Activated CD4-positive, alpha-beta memory T cell treated with anti-CD3 and anti-CD28 coated beads, Interleukin-2, amount 10 ng/mL, durations not matched to agents 7 days and 5 days (primary cell): ENCODE measurements around the gene SLC23A1. TPM values are rescaled to one million over a fixed set of nuclear protein-coding genes. Genes with fewer than 3 reads are reported as not detected.
"Not testable (repeated sequence)": the region's sequence is repeated elsewhere in the genome, so short reads cannot be mapped to it uniquely, and the experiment has no call there.

ENCODE experiments used
- CTCF ChIA-PET: fragments of 350-600 bp; sonication (Branson Sonifier 250); formaldehyde crosslinking; loops from one replicate; lab custom pipeline; 2021; ENCODE audit warnings: antibody characterized with exemption, inconsistent platforms; lab: Charles Lee
- POLR2A ChIA-PET: fragments of 350-600 bp; sonication (Branson Sonifier 250); formaldehyde crosslinking; loops from one replicate; lab custom pipeline; 2021; ENCODE audit warnings: antibody characterized with exemption; lab: Charles Lee
- DNase-seq: peaks from one replicate; pipeline ENCODE4 v3.0.0-alpha.2; 2020
- H3K27ac Mint-ChIP-seq: one replicate; pipeline ENCODE4 v1.8.0; 2021; ENCODE audit warnings: mild to moderate bottlenecking, mixed read lengths
- H3K27me3 Mint-ChIP-seq: one replicate; pipeline ENCODE4 v1.8.0; 2021; ENCODE audit warnings: mixed read lengths
- H3K36me3 Mint-ChIP-seq: one replicate; pipeline ENCODE4 v1.8.0; 2021; ENCODE audit warnings: low read depth, mixed read lengths
- H3K4me1 Mint-ChIP-seq: one replicate; pipeline ENCODE4 v1.8.0; 2021; ENCODE audit warnings: mixed read lengths
- H3K4me3 Mint-ChIP-seq: one replicate; pipeline ENCODE4 v1.8.0; 2021; ENCODE audit warnings: mild to moderate bottlenecking, mixed read lengths
- H3K9me3 Mint-ChIP-seq: one replicate; pipeline ENCODE4 v1.8.0; 2021; ENCODE audit warnings: mixed read lengths
- total RNA-seq, 2 experiments: library from RNA; stranded (reverse); gene quantifications; one replicate each; pipeline ENCODE4 v1.2.3, GENCODE V29; 2021

SLC23A1 gene
- total RNA-seq, 2 experiments from 2014 or later, result 1.0 to 1.8 TPM

DNA sequence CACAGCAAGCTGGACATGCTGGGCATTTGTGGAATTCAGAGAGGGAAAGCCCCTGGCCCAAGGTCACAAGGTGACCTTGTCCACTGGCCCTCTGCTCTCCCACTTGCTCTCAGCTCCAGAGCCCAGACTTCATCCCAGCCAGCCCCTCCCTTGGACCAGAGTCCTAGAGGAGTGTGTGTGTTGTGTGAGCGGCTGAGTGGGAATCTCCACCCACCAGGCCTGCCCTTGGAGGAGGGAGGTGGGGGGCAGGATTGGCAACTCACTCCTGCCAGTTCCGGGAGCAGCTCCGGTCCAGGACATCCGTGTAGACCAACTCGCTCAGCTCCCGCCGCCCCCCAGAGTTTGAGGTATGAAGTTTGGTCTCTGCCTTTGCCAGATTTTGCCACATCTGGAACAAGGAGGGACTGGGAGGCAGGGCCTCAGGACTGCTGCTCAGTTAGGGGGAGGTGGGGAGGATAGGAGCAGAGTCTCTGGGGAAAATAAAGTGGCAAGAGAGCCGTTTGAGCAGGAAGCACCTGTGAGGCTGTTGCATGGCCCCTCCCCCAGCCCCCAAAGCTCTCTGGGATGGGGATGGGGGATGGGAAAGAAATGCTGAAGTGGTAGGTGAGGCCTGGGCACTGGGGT is 5.2 kb upstream of the SLC23A1 start:
- H3K27ac Mint-ChIP-seq, result peak overlapping the region; percentile 52
- peak overlapping the region; percentile 99 for H3K4me3 Mint-ChIP-seq
- CTCF ChIA-PET, result interaction anchor here (0.5 kb wide), 1 partner anchor 795 kb away, joined by 4 read pairs; no protein-coding TSS in a partner anchor
- peaks cover 75% of the 10 kb centered on the region for H3K4me1 Mint-ChIP-seq
- DNase-seq, result no peak
- peaks cover 14% of the 10 kb centered on the region for H3K36me3 Mint-ChIP-seq
- no peaks in the 10 kb centered on the region for H3K9me3 Mint-ChIP-seq
- H3K27me3 Mint-ChIP-seq, result no peaks in the 10 kb centered on the region
- POLR2A ChIA-PET, result interaction anchor here (0.6 to 10.9 kb wide), 7 partner anchors 12 to 175 kb away, joined by 3 to 122 read pairs (median 5); partner anchors contain the start of genes MATR3, PAIP2, SPATA24 and UBE2D2

DNA sequence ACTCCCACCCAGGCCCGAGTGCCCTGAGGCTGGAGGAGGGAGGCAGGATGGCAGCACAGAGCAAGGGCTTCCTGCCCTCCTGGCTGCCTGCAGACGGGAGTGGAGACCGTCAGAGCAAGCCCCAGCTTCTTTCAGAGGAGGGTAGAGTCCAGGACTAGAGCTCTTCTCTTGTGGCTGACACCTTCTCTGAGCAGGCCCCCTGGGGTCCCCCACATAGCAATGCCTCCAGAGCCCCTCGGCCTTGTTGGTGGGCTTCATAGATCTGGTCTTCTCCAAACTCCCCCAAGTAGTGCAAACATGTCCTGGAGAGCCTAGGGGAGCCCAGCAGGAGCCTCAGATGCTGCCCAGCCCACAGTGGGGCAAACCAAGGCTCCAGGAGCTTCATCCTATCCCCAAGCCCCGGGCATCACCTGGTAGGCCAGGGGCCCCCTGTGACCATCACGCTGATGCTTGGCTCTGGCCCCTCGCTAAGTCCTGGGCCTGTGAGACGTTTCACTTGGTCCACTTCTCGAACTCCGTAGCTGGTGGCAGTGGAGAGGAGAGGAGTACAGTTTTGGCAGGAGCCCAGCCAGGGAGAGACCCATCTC is 4.6 kb upstream of the SLC23A1 start:
- no peaks in the 10 kb centered on the region for H3K27me3 Mint-ChIP-seq
- POLR2A ChIA-PET, result interaction anchor here (0.7 to 10.9 kb wide), 7 partner anchors 11 to 174 kb away, joined by 3 to 122 read pairs (median 5); partner anchors contain the start of genes MATR3, PAIP2, SPATA24 and UBE2D2
- peaks cover 14% of the 10 kb centered on the region for H3K36me3 Mint-ChIP-seq
- DNase-seq, result no peak
- H3K27ac Mint-ChIP-seq, result peak overlapping the region; percentile 49
- peaks cover 75% of the 10 kb centered on the region for H3K4me1 Mint-ChIP-seq
- peak overlapping the region; percentile 99 for H3K4me3 Mint-ChIP-seq
- CTCF ChIA-PET, result interaction anchor here (0.5 to 1.3 kb wide), 2 partner anchors 46 to 795 kb away, joined by 4 read pairs; partner anchors contain the start of gene PAIP2
- H3K9me3 Mint-ChIP-seq, result no peaks in the 10 kb centered on the region

DNA sequence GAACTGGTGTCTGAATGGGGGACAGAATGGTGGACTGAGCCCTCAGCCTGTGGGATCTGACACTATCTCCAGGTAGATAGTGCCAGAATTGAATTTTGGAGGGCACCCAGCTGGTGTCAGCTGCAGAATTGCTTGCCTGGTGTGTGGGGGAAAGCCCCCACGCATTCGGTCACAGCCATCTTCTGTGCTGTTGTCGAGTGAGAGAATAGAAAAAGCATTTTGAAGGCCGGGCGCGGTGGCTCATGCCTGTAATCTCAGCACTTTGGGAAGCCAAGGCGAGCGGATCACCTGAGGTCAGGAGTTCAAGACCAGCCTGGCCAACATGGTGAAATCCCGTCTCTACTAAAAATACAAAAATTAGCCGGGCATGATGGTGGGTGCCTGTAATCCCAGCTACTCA is 3.9 kb upstream of the SLC23A1 start:
- POLR2A ChIA-PET, result interaction anchor here (0.9 to 10.9 kb wide), 6 partner anchors 16 to 175 kb away, joined by 3 to 122 read pairs (median 6); partner anchors contain the start of genes MATR3, PAIP2, SPATA24 and UBE2D2
- not testable (repeated sequence) for H3K9me3 Mint-ChIP-seq, H3K4me3 Mint-ChIP-seq

DNA sequence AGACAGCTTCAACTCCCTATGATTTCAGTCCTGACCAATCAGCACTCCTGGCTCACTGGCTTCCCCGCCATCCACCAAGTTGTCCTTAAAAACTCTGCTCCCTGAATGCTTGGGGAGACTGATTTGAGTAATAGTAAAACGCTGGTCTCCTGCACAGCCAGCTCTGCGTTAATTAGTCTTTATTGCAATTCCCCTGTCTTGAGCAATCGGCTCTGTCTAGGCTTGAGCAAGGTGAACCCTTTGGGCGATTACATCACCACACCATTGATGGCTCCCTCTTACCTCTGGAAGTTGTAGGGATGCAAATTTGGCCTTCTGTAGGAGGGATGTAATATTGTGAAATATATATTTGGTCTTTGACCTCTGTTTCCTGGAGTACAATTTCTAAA is 2.9 kb upstream of the SLC23A1 start:
- POLR2A ChIA-PET, result interaction anchor here (0.9 to 10.9 kb wide), 6 partner anchors 9 to 176 kb away, joined by 3 to 122 read pairs (median 6); partner anchors contain the start of genes MATR3, PAIP2 and SPATA24
- Mint-ChIP-seq H3K9me3 (no peaks in the 10 kb centered on the region), H3K27ac (peak overlapping the region; percentile 88), H3K27me3 (no peaks in the 10 kb centered on the region), H3K36me3 (peaks cover 9% of the 10 kb centered on the region), H3K4me3 (peak overlapping the region; percentile 70), H3K4me1 (peaks cover 66% of the 10 kb centered on the region)
- DNase-seq, result no peak
- CTCF ChIA-PET, result interaction anchor here (1.0 kb wide), 1 partner anchor 128 kb away, joined by 3 read pairs; no protein-coding TSS in a partner anchor

More for the DNA sequence above, 3.9 kb upstream of the SLC23A1 start:
- not testable (repeated sequence) for H3K27me3 Mint-ChIP-seq, DNase-seq
- CTCF ChIA-PET, result interaction anchor here (1.0 to 1.3 kb wide), 2 partner anchors 45 to 127 kb away, joined by 3 to 4 read pairs; partner anchors contain the start of gene PAIP2
- Mint-ChIP-seq H3K4me1 (peaks cover 75% of the 10 kb centered on the region), H3K27ac (peak overlapping the region; percentile 49), H3K36me3 (peaks cover 14% of the 10 kb centered on the region)

DNA sequence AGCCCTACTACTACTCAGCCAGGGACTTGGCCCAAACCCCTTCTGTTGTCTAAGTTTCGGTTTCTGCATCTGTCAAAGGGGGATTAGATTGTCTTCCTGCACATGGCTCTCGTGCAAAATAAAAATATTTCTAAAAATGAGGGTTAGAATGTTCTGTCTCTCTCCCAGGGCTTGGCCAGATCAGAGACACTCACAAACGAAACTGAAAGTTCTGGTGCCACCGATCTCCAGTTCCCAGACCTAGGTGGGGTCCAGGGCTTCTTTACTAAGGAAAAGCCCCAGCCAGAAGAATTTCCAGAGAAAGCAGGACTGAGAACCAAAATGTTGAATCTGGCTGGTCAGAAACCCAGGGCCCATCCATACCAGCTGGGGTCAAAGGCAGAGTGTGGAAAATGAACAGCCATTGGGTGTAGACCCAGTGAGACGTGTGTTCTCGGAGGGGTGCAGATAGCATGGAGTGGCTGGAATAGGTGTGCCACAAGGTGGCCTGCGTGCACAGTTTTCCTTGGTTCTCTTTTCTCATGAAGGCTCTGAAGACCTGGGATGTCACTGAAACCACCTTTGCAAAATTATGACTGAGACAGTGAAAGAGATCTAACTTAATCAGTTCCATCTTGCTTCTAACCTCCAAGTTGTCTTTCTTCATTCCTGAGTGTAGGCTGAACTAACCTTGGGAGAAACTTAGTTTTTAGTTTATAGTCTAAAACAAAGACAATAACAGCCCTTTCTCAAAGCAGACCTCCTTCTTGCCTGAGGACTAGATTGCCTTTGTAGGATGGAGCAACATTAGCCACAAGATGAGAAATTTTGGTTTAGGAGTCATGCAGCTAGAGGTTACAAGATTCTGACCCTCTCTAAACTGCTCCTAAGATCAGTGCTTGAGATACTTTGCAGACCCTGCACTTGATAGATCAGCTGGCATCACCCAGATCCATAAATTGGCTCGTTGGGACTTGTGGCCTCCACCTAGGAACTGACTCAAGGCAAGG is 2.3 kb upstream of the SLC23A1 start:
- DNase-seq, result peak; percentile 54
- Mint-ChIP-seq H3K27ac (peak overlapping the region; percentile 88), H3K4me3 (peak overlapping the region; percentile 70), H3K9me3 (no peaks in the 10 kb centered on the region), H3K36me3 (peaks cover 9% of the 10 kb centered on the region), H3K27me3 (no peaks in the 10 kb centered on the region), H3K4me1 (peaks cover 59% of the 10 kb centered on the region)
- POLR2A ChIA-PET, result interaction anchor here (0.9 to 10.9 kb wide), 7 partner anchors 8 to 177 kb away, joined by 3 to 122 read pairs (median 5); partner anchors contain the start of genes MATR3, PAIP2 and SPATA24
- CTCF ChIA-PET, result interaction anchor here (1.0 kb wide), 1 partner anchor 129 kb away, joined by 3 read pairs; no protein-coding TSS in a partner anchor

DNA sequence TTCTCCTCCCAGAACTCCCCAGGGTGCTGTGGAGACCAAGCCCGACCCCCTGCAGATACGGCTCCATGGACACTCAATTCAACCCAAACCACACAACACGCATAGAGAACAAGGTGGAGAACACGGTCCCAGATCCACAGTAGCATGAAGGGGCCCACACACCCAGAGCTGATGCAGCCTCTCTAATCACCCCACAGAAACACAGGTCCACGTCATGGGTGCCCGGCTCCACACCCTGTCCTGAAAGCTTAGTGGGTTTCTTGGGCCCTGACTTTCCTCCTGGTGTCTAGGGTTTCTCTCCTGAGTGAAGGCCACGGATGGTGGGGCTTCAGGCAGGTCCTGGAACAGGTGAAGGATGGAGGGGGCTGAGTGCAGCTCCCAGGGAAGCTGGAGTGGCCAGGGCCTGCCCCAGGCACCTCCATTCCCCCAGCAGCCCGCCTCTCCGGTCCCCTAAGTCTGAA is 1.5 kb upstream of the SLC23A1 start:
- peaks cover 8% of the 10 kb centered on the region for H3K36me3 Mint-ChIP-seq
- ChIA-PET CTCF (interaction anchor here (1.1 kb wide), 1 partner anchor 42 kb away, joined by 4 read pairs; no protein-coding TSS in a partner anchor), POLR2A (interaction anchor here (1.2 to 3.7 kb wide), 3 partner anchors 19 to 91 kb away, joined by 4 to 12 read pairs (median 5); partner anchors contain the start of genes MATR3, PAIP2 and SPATA24)
- H3K9me3 Mint-ChIP-seq, result no peaks in the 10 kb centered on the region
- DNase-seq, result no peak
- H3K27ac Mint-ChIP-seq, result peak overlapping the region; percentile 88
- peak overlapping the region; percentile 70 for H3K4me3 Mint-ChIP-seq
- H3K27me3 Mint-ChIP-seq, result no peaks in the 10 kb centered on the region
- peaks cover 52% of the 10 kb centered on the region for H3K4me1 Mint-ChIP-seq

DNA sequence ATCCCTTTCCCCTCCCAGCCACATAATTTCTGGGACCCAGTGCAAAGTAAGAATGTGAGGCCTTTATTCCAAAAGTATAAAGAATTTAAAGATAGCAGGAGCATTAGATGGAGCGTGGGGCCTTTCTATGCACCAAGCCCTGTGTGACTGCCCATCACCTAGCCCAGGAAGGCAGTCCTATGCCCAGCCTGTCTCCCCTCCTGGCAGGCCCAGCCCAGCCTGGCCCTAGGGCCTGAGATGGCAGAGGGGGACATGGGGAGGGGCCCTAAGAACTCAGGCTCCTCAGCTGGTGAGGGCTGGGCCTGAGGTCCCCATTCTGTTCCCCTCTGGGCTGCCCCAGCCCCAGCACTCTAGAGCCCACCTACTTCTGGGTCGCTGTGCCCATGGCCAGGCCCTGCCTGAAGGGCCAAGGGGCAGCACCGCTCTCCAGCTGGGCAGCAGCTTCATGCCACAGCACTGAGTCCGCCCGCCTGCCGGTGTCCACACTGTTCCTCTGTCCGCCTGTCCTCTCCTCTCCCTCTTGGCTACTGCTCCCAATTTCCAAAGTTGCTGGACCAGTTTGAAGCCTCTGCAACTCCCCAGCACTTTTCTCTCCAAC is 995 bp upstream of the SLC23A1 start:
- CTCF ChIA-PET, result interaction anchor here (1.1 kb wide), 1 partner anchor 42 kb away, joined by 4 read pairs; no protein-coding TSS in a partner anchor
- Mint-ChIP-seq H3K27ac (peak overlapping the region; percentile 88), H3K4me1 (peaks cover 50% of the 10 kb centered on the region)

DNA sequence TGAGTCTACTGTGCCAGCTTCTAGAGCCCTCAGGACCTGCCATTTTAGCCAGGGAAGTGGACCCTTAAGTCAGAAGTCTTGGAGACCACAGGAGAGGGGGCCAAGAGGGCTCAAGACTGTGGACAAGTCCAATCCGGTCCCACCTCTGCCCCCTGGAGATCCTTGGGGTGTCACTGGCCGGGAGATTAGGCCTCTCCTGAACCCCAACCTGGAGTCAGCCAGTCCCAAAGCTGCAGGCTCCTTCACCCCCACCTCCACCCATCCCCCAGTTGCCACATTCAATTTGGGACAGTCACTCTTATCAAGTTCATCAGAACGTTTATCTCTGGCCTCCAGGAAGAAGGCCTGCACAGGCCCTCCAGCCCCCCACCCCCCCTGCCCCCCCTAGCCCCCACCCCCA is 290 bp downstream of the SLC23A1 start:
- DNase-seq, result no peak
- Mint-ChIP-seq H3K27ac (no peak overlapping the region), H3K9me3 (no peaks in the 10 kb centered on the region), H3K4me1 (peaks cover 43% of the 10 kb centered on the region), H3K27me3 (no peaks in the 10 kb centered on the region), H3K36me3 (no peaks in the 10 kb centered on the region), H3K4me3 (no peak overlapping the region)
- ChIA-PET CTCF (no interaction called here), POLR2A (interaction anchor here (1.3 kb wide), 2 partner anchors 34 to 41 kb away, joined by 4 read pairs; partner anchors contain the start of gene PAIP2)

More for the DNA sequence above, 995 bp upstream of the SLC23A1 start:
- POLR2A ChIA-PET, result interaction anchor here (1.2 to 1.4 kb wide), 2 partner anchors 43 to 90 kb away, joined by 4 to 5 read pairs; partner anchors contain the start of genes MATR3 and PAIP2
- no peak for DNase-seq
- Mint-ChIP-seq H3K36me3 (peaks cover 4% of the 10 kb centered on the region), H3K4me3 (peak overlapping the region; percentile 70), H3K9me3 (no peaks in the 10 kb centered on the region), H3K27me3 (no peaks in the 10 kb centered on the region)

DNA sequence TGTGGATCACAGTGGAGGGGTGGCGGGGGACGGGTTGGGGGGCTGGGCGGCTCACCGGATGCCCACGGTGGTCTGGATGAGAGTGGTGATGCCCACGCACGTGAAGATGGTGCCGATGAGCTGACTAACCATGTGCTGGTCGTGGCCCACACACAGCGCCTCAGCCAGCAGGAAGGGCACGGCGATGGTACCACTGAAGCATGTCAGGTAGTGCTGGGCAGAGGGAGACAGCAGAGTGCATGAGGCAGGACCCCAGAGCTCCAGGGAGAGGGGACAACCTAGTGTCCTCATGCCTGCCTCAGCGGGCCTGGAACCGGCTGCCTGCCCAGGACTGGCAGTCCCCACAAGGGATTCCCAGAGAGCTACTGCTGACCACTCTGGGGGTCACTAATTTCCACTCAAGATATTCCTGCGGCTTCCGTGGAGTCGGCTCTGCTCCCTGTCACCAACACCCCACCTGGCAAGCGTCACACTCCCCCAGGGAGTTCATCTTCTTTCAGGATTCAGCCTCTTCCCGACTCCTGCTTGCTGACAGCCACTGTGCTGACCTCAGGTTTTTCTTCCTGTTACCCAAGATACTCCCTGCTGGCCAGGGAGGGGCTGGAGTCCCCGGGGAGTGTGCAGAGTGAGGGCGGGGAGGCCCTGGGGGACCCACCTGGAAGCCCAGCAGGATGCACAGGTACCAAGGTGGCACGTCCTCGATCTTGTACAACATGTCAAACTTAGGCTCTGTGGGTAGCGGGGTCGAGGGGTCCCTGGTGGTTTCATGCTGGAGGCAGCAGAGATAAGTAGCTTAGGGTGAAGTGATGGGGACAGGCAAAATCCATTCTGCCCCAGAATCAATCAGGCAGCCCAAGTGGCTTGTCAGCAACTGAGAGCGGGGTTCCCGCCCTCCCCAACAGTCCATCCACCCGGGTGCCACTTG is 998 bp downstream of the SLC23A1 start:
- Mint-ChIP-seq H3K36me3 (peaks cover 5% of the 10 kb centered on the region), H3K27me3 (no peaks in the 10 kb centered on the region), H3K4me1 (peaks cover 39% of the 10 kb centered on the region), H3K4me3 (no peak overlapping the region), H3K27ac (no peak overlapping the region), H3K9me3 (no peaks in the 10 kb centered on the region)
- DNase-seq, result no peak
- ChIA-PET CTCF (no interaction called here), POLR2A (interaction anchor here (1.3 to 2.0 kb wide), 3 partner anchors 9 to 40 kb away, joined by 4 to 6 read pairs (median 4); partner anchors contain the start of gene PAIP2)

DNA sequence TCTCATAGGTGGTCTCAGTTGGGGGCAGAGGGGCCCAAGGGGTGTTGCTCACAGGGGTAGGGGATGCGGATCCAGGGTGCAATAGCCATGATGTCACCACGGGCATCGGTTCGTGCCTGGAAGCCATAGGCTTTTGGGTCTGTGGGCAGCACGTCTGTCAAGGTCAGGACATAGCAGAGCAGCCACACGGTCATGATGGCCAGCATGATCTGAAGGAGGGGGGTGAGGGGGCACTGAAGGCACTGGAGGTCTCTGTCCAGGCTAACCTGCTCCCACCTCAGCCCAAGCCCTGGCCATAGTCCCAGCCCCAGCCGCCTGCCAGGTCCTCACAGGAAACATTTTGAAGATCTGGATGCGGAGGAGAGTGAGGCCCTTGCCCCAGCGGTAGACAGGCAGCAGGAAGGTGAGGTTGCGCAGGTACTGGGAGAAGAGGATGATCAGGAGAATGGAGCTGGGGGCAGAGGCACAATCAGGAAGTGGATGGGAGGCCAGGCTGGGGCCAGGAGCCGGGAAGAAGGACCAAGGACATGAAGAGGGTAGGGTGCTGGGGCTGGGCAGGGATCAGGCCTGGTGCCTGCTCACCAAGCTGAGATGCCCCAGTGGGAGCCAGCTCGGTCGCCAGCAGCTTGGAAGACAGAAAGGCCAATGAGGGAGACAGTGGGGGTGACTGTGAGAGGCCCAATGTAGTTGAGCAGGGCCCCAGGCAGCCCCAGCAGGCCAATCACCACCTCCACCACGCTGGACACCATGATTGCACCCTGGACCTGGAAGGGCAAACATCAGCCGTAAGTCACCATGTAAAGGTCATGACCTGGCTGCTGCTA is 3.3 kb downstream of the SLC23A1 start:
- Mint-ChIP-seq H3K27ac (no peak overlapping the region), H3K27me3 (no peaks in the 10 kb centered on the region), H3K36me3 (peaks cover 6% of the 10 kb centered on the region), H3K9me3 (no peaks in the 10 kb centered on the region), H3K4me1 (peaks cover 18% of the 10 kb centered on the region), H3K4me3 (no peak overlapping the region)
- DNase-seq, result no peak
- CTCF ChIA-PET, result no interaction called here
- POLR2A ChIA-PET, result interaction anchor here (0.7 to 1.8 kb wide), 6 partner anchors 9 to 38 kb away, joined by 3 to 6 read pairs (median 3); partner anchors contain the start of genes MZB1 and PAIP2
